SU-DHL-6 (cell line): Measurements from ENCODE around the gene CACNA2D4.

Source experiments
- H2AFZ ChIP-seq: fragments of 200-600 bp; sonication (generic); 2 replicates; pipeline ENCODE4 v1.6.1; 2014; ENCODE audit warnings: low read depth, mild to moderate bottlenecking, moderate library complexity, mixed read lengths, antibody characterized with exemption, low read length; ENCODE audit not compliant: severe bottlenecking
- H3F3A ChIP-seq: fragments of 200-600 bp; shearing (Covaris generic); 2 replicates; pipeline ENCODE4 v1.6.0; 2016; ENCODE audit warnings: antibody characterized with exemption, mild to moderate bottlenecking; ENCODE audit not compliant: insufficient read depth
- H3K27ac ChIP-seq: fragments of 200-600 bp; sonication (generic); 2 replicates; pipeline ENCODE4 v1.5.1; 2016; ENCODE audit warnings: low read depth, mild to moderate bottlenecking, low read length, moderate library complexity, mixed read lengths
- H3K27me3 ChIP-seq: fragments of 200-600 bp; sonication (generic), shearing (Covaris generic); 2 replicates; pipeline ENCODE4 v1.6.0; 2014; ENCODE audit warnings: mild to moderate bottlenecking, low read length
- H3K36me3 ChIP-seq: fragments of 200-600 bp; sonication (generic); 2 replicates; pipeline ENCODE4 v1.6.1; 2014; ENCODE audit warnings: mild to moderate bottlenecking, low read length, mixed read lengths
- H3K4me2 ChIP-seq: fragments of 300-600, 200-600 bp; shearing (Covaris generic), sonication (generic); 2 replicates; pipeline ENCODE4 v1.6.0; 2014; ENCODE audit warnings: low read length, low read depth, mild to moderate bottlenecking; ENCODE audit not compliant: poor library complexity, severe bottlenecking
- H3K4me3 ChIP-seq: fragments of 200-600 bp; sonication (generic); 2 replicates; pipeline ENCODE4 v1.5.1; 2014; ENCODE audit warnings: antibody characterized with exemption, low read length, mild to moderate bottlenecking, mixed read lengths; ENCODE audit not compliant: insufficient read depth, poor library complexity, severe bottlenecking
- H3K79me2 ChIP-seq: fragments of 200-600 bp; sonication (generic); 2 replicates; pipeline ENCODE4 v1.6.1; 2014; ENCODE audit warnings: mild to moderate bottlenecking, low read length, moderate library complexity; ENCODE audit not compliant: insufficient read depth
- H3K9ac ChIP-seq: fragments of 200-600 bp; sonication (generic); 2 replicates; pipeline ENCODE4 v1.7.0; 2014; ENCODE audit warnings: mild to moderate bottlenecking, low read length
- H3K9me2 ChIP-seq: fragments of 200-600 bp; sonication (generic); replicated peaks from 2 replicates; pipeline ENCODE4 v1.6.1; 2014; ENCODE audit warnings: low read length; ENCODE audit not compliant: insufficient read depth
- H3K9me3 ChIP-seq: fragments of 200-600 bp; sonication (generic); 2 replicates; pipeline ENCODE4 v1.6.1; 2014; ENCODE audit warnings: low read length, mixed read lengths; ENCODE audit not compliant: insufficient read depth
- H4K20me1 ChIP-seq: fragments of 200-600 bp; sonication (generic); 2 replicates; pipeline ENCODE4 v1.6.1; 2014; ENCODE audit warnings: low read depth, mild to moderate bottlenecking, antibody characterized with exemption, low read length, moderate library complexity, mixed read lengths
- EZH2phosphoT487 ChIP-seq: fragments of 200-600 bp; sonication (generic), shearing (Covaris generic); conservative IDR thresholded peaks from 2 replicates; pipeline ENCODE4 v1.6.1; 2018; ENCODE audit warnings: mild to moderate bottlenecking, antibody characterized with exemption, low read length, moderate library complexity, mixed read lengths
- TF ChIP-seq, protein P1 (sequence below): fragments of 200-600 bp; sonication (generic); IDR thresholded peaks from one replicate; pipeline ENCODE4 v1.5.1; 2017; ENCODE audit warnings: antibody characterized with exemption, mild to moderate bottlenecking, low read length, moderate library complexity; ENCODE audit not compliant: insufficient read depth, poor library complexity, severe bottlenecking

Gene CACNA2D4

DNA sequence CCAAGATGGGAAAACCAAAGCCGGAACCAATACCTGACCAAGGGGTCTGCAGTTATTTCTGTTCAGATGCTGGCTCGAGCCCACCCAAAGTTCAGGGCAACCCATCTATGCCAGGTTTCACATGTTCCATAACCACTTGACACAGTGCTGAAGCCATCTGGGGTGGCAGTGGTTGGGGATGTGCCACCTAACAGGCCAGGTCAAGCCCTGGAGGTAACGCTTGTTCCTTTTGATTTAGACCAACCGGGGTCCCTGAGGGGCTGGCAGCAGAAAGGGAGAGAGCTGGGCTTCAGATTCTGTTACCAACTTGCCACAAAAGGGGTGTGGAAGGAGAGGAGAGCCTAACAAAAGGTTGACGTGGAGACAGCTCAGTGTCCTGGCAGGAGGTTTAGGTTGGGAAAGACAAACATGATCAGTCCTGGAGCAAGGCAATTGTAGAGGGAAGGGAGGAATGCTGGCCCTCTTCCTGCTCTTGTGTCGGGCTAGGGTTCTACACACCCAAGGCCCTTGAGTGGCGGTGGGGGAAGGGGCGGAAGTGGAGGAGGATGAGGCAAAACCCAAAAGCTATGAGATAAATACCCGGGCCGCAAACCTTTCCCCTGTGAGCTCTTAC lies 31.9 kb downstream of the CACNA2D4 start:
- Histone ChIP-seq H3K9me3 (no peaks in the 10 kb centered on the region), H3K4me2 (no peak overlapping the region), H4K20me1 (no peaks in the 10 kb centered on the region), H3K27me3 (no peaks in the 10 kb centered on the region), H3K9me2 (no peaks in the 10 kb centered on the region), H2AFZ (no peak overlapping the region), H3F3A (no peaks in the 10 kb centered on the region), H3K27ac (no peak overlapping the region), H3K79me2 (no peaks in the 10 kb centered on the region), H3K9ac (no peak overlapping the region), H3K36me3 (no peaks in the 10 kb centered on the region), H3K4me3 (no peak overlapping the region)
- TF ChIP-seq, protein P1, sequence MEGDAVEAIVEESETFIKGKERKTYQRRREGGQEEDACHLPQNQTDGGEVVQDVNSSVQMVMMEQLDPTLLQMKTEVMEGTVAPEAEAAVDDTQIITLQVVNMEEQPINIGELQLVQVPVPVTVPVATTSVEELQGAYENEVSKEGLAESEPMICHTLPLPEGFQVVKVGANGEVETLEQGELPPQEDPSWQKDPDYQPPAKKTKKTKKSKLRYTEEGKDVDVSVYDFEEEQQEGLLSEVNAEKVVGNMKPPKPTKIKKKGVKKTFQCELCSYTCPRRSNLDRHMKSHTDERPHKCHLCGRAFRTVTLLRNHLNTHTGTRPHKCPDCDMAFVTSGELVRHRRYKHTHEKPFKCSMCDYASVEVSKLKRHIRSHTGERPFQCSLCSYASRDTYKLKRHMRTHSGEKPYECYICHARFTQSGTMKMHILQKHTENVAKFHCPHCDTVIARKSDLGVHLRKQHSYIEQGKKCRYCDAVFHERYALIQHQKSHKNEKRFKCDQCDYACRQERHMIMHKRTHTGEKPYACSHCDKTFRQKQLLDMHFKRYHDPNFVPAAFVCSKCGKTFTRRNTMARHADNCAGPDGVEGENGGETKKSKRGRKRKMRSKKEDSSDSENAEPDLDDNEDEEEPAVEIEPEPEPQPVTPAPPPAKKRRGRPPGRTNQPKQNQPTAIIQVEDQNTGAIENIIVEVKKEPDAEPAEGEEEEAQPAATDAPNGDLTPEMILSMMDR: no peak
- TF ChIP-seq EZH2phosphoT487: no peak

DNA sequence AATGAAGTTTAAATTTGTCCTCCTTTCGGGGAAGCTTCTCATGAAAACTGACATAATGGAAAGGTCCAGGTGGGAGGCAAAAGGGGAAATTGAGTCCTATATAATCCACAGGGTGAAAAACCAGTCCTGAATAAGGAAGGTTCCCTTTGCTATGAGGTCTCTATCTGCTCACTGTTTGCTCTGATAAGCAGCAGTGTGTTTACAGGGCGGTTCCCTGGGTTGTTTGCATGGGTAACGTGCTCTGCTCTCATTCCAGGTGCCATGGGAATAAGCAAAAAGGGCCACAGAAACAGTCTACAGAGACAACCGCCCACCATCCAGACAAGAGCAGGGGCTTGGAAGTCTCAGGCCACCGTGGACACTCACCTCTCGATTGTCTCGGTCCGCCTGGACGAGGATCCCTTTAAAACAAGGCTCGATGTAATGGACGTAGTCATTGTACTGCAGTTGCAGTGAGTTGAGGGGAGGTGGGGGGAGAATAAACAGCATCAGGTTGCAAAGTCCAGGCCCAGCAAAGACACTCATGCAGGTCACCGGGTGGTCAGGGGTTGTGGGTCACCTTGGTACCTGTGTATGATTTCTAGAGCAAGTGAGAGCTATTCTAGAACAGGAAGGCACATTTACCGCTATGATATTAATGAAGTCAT lies 32.7 kb downstream of the CACNA2D4 start:
- TF ChIP-seq EZH2phosphoT487: no peak
- TF ChIP-seq, protein P1: no peak

DNA sequence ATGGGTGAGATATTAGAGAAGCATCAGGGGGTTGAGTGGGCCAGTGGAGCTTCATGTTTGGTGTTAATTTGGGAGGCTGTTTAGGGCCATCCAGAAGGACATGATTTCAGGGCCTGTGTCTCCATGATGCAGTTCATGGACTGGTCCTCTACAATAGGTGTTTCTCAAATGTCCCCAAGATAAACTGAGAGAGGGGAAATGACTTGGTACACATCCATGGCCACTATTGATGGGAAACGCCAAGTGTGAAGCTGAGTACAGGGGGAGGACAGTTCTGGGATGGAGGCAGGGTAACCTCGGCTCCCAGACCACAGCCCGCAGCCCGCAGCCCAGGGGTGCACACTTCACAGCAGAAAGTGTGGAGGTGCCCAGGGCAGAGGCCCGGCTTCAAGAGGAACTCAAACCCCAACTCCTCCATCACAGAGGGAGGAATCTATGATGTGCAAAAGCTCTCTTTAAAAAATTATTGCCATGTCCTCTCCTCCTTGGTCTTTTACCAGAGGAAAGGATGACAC lies 33.3 kb downstream of the CACNA2D4 start:
- Histone ChIP-seq H3K27me3 (no peaks in the 10 kb centered on the region), H3K27ac (no peak overlapping the region), H3F3A (no peaks in the 10 kb centered on the region), H3K4me2 (no peak overlapping the region), H2AFZ (no peak overlapping the region), H3K9me3 (no peaks in the 10 kb centered on the region), H3K9ac (no peak overlapping the region), H3K79me2 (no peaks in the 10 kb centered on the region), H3K36me3 (no peaks in the 10 kb centered on the region), H3K4me3 (no peak overlapping the region), H3K9me2 (no peaks in the 10 kb centered on the region), H4K20me1 (no peaks in the 10 kb centered on the region)
- TF ChIP-seq, protein P1: no peak
- TF ChIP-seq EZH2phosphoT487: no peak

More for the DNA sequence above, 32.7 kb downstream of the CACNA2D4 start:
- H3K27me3 ChIP-seq: no peaks in the 10 kb centered on the region
- no peak overlapping the region for H3K4me2 ChIP-seq
- no peak overlapping the region for H3K27ac ChIP-seq
- H3K4me3 ChIP-seq: no peak overlapping the region
- no peak overlapping the region for H3K9ac ChIP-seq
- no peaks in the 10 kb centered on the region for H3F3A ChIP-seq
- H2AFZ ChIP-seq: no peak overlapping the region
- no peaks in the 10 kb centered on the region for H3K9me3 ChIP-seq
- H3K36me3 ChIP-seq: no peaks in the 10 kb centered on the region
- H3K9me2 ChIP-seq: no peaks in the 10 kb centered on the region
- H4K20me1 ChIP-seq: no peaks in the 10 kb centered on the region
- no peaks in the 10 kb centered on the region for H3K79me2 ChIP-seq
